Activated CD8-positive, alpha-beta T cell treated with anti-CD3 and anti-CD28 coated beads for 36 hours (primary cell): ENCODE data around the gene PDE6C. TPM values are rescaled to one million over a fixed set of nuclear protein-coding genes. Genes with fewer than 3 reads are reported as not detected.

Source experiments
- ATAC-seq: fragments of 200-7000 bp; cut with Tn5 transposase; one replicate; pipeline ENCODE4 v1.10.0; 2021; ENCODE audit warnings: mild to moderate bottlenecking, moderate library complexity
- CTCF ChIA-PET: fragments of 350-600 bp; sonication (Branson Sonifier 250); formaldehyde crosslinking; loops from one replicate; lab custom pipeline; 2021; ENCODE audit warnings: antibody characterized with exemption; lab: Charles Lee
- POLR2A ChIA-PET: fragments of 350-600 bp; sonication (Branson Sonifier 250); formaldehyde crosslinking; loops from one replicate; lab custom pipeline; 2021; ENCODE audit warnings: antibody characterized with exemption; lab: Charles Lee
- DNase-seq: peaks from one replicate; pipeline ENCODE4 v3.0.0-alpha.2; 2020
- H3K27ac Mint-ChIP-seq: one replicate; pipeline ENCODE4 v1.8.0; 2021; ENCODE audit warnings: mild to moderate bottlenecking, mixed read lengths
- H3K27me3 Mint-ChIP-seq: one replicate; pipeline ENCODE4 v1.8.0; 2021; ENCODE audit warnings: mixed read lengths
- H3K36me3 Mint-ChIP-seq: one replicate; pipeline ENCODE4 v1.8.0; 2021; ENCODE audit warnings: low read depth, mixed read lengths
- H3K4me1 Mint-ChIP-seq: one replicate; pipeline ENCODE4 v1.8.0; 2021; ENCODE audit warnings: low read depth, mixed read lengths
- H3K4me3 Mint-ChIP-seq: one replicate; pipeline ENCODE4 v1.8.0; 2021; ENCODE audit warnings: mild to moderate bottlenecking, moderate library complexity, mixed read lengths
- H3K9me3 Mint-ChIP-seq: one replicate; pipeline ENCODE4 v1.8.0; 2021; ENCODE audit warnings: mixed read lengths
- CTCF ChIP-seq: fragments of 200-600 bp; IDR thresholded peaks from one replicate; pipeline ENCODE4 v1.8.0; 2022; ENCODE audit warnings: antibody characterized with exemption, mild to moderate bottlenecking
- intact Hi-C: fragments of 100-400 bp; cut with micrococcal nuclease; formaldehyde crosslinking; loops from one replicate; pipeline ENCODE4 v1.10.0; 2022
- total RNA-seq, 2 experiments: library from RNA; stranded (reverse); gene quantifications; one replicate each; pipeline ENCODE4 v1.2.3, GENCODE V29; 2021

Gene PDE6C
- total RNA-seq, 2 experiments from 2014 or later, result not detected

- POLR2A ChIA-PET, result no interaction called here
- Mint-ChIP-seq H3K4me3 (no peak overlapping the region), H3K36me3 (no peaks in the 10 kb centered on the region), H3K9me3 (no peaks in the 10 kb centered on the region), H3K27me3 (peaks cover 15% of the 10 kb centered on the region), H3K27ac (no peak overlapping the region), H3K4me1 (no peaks in the 10 kb centered on the region)
- TF ChIP-seq CTCF, result no peak
- DNase-seq, result no peak
- CTCF ChIA-PET, result no interaction called here
- ATAC-seq, result no peak
- intact Hi-C loops, result no loop called here
These were observed 103.0 kb downstream of the PDE6C start for GRCh38 chr10:93715345-93715744.

Other genes with a start within 250 kb of the PDE6C start
- gene MYOF, start 130.2 kb upstream of the PDE6C start, total RNA-seq, result 1 to 10 TPM; 4.9 to 5.4 TPM
- 10 to 100 TPM; 44.6 to 45.0 TPM for gene CEP55, start 115.9 kb upstream of the PDE6C start, total RNA-seq
- gene FFAR4, start 45.9 kb upstream of the PDE6C start, total RNA-seq, result not detected
- not detected for gene RBP4, start 11.3 kb upstream of the PDE6C start, total RNA-seq
- 10 to 100 TPM; 15.1 to 15.8 TPM for gene FRA10AC1, start 90.1 kb downstream of the PDE6C start, total RNA-seq
- not detected for gene LGI1, start 145.4 kb downstream of the PDE6C start, total RNA-seq